Right lobe of liver (tissue), 6 donors: Measurements from ENCODE around the gene LRFN3. TPM values are rescaled to one million over a fixed set of nuclear protein-coding genes. Genes with fewer than 3 reads are reported as not detected.

Experiments
- ATAC-seq, 4 donors: fragments of 200-7000 bp; cut with Tn5 transposase; one replicate each; pipeline ENCODE4 v1.9.1; 2020; ENCODE audit warnings: mild to moderate bottlenecking in 4 of 4, moderate library complexity in 4 of 4
- DNase-seq, 3 donors: peaks; one replicate each; pipeline ENCODE4 v3.0.0-alpha.2; 2020
- H3K27ac ChIP-seq, 3 donors: fragments of 200-600 bp; one replicate each; pipeline ENCODE4 v1.8.0; 2022
- H3K27me3 ChIP-seq, 2 donors: fragments of 200-600 bp; one replicate each; pipeline ENCODE4 v1.8.0; 2022
- H3K36me3 ChIP-seq, 4 donors: fragments of 200-600 bp; sonication (generic) in 1 of 4; one replicate each; pipeline versions ENCODE4 v1.5.1 to v1.8.0; 2017 to 2022; ENCODE audit warnings: control low read depth in 1 of 4
- H3K4me1 ChIP-seq, 4 donors: fragments of 200-600 bp; sonication (generic) in 1 of 4; one replicate each; pipeline versions ENCODE4 v1.5.1 to v1.8.0; 2017 to 2022; ENCODE audit warnings: control low read depth in 1 of 4
- H3K4me3 ChIP-seq, 3 donors: fragments of 200-600 bp; one replicate each; pipeline ENCODE4 v1.8.0; 2022
- H3K9me3 ChIP-seq, 4 donors: fragments of 200-600 bp; sonication (generic) in 1 of 4; one replicate each; pipeline versions ENCODE4 v1.5.1 to v1.8.0; 2017 to 2022; ENCODE audit warnings: control low read depth in 1 of 4
- POLR2A ChIP-seq: fragments of 450-650 bp; IDR thresholded peaks from one replicate; pipeline ENCODE4 v1.6.1; 2017; ENCODE audit warnings: antibody characterized with exemption, mild to moderate bottlenecking
- WGBS: methylation state at CpG from one replicate; pipeline ENCODE4 v1.1.6; 2018; ENCODE audit warnings: low coverage, low lambda C conversion rate; ENCODE audit not compliant: insufficient coverage; ENCODE audit errors: missing lambda C conversion rate; 5-methylcytosine and 5-hydroxymethylcytosine counted together
- intact Hi-C, 2 donors: fragments of 100-400 bp; cut with DNase I; formaldehyde crosslinking; loops; one replicate each; pipeline versions ENCODE4 v1.11.2 to v1.14.1; 2022
- total RNA-seq, 6 experiments: library from RNA; depleted of rRNA in 2 of 6; stranded (reverse); fragments of >200 nt in 2 of 6; fragmentation: NEBNext Ultra II Directional in 3 of 6; extraction: Animal tissue kit (Norgen Biotek cat#: 25700) in 3 of 6; gene quantifications; one replicate each; pipeline versions ENCODE4 v1.1.0 to v1.2.4, GENCODE V29; 2016 to 2023
- TF ChIP-seq, protein P1 (sequence below), 4 donors: fragments of 200-600 bp in 3 of 4; fragments of 450-650 bp in 1 of 4; IDR thresholded peaks; one replicate each; pipeline versions ENCODE4 v1.5.1 to v1.8.0; 2016 to 2022; ENCODE audit warnings: antibody characterized with exemption in 4 of 4, mild to moderate bottlenecking in 2 of 4
- donor health status: DM: no; HTN: yes; CAD: no.
- donor health status: DM: no; HTN: no; CAD: no.
- donor health status: DM: no; HTN: no; CAD: no.
- donor health status: DM: no; HTN: yes; CAD: no.
- donor health status: DM: no; HTN: yes; CAD: no.

LRFN3 gene
- total RNA-seq, 6 experiments from 2014 or later = 5.6 to 8.6 (median 7.0) TPM

DNA sequence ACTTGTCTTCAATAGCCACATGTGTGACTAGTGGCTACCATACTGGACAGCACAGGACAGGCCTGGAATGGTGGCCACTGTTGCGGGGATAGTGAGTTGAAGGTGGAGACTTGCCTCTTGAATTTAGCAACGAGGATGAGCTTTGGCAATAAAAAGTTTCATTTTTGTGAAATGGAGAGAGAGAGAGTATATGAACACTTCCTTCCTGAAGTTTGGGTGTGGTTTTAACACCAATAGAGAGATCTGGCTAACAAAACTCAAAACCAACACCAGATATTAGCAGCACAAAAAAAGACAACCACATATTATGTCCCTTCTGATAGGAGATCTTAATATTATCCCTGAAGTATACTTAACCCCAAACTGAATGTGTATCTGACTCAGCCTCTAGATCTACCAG is 6.3 kb upstream of the LRFN3 start:
- Histone ChIP-seq H3K36me3 (no peaks in the 10 kb centered on the region), H3K27me3 (no peaks in the 10 kb centered on the region), H3K4me1 (peaks cover 0 to 5% (median 2%) of the 10 kb centered on the region in 4 donors), H3K9me3 (no peaks in the 10 kb centered on the region), H3K27ac (no peak overlapping the region), H3K4me3 (no peak overlapping the region)
- no peak for ATAC-seq
- DNase-seq = no peak
- intact Hi-C loops = loop anchor here in 1 of 2 donors (5.0 kb wide), 1 partner anchor 43 kb away; no protein-coding TSS in a partner anchor
- TF ChIP-seq, protein P1, sequence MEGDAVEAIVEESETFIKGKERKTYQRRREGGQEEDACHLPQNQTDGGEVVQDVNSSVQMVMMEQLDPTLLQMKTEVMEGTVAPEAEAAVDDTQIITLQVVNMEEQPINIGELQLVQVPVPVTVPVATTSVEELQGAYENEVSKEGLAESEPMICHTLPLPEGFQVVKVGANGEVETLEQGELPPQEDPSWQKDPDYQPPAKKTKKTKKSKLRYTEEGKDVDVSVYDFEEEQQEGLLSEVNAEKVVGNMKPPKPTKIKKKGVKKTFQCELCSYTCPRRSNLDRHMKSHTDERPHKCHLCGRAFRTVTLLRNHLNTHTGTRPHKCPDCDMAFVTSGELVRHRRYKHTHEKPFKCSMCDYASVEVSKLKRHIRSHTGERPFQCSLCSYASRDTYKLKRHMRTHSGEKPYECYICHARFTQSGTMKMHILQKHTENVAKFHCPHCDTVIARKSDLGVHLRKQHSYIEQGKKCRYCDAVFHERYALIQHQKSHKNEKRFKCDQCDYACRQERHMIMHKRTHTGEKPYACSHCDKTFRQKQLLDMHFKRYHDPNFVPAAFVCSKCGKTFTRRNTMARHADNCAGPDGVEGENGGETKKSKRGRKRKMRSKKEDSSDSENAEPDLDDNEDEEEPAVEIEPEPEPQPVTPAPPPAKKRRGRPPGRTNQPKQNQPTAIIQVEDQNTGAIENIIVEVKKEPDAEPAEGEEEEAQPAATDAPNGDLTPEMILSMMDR (IDR thresholded peaks at IDR 0.05) = no peak
- TF ChIP-seq POLR2A = no peak
- 29% methylated on average over 2 of the region's 2 CpGs for WGBS

DNA sequence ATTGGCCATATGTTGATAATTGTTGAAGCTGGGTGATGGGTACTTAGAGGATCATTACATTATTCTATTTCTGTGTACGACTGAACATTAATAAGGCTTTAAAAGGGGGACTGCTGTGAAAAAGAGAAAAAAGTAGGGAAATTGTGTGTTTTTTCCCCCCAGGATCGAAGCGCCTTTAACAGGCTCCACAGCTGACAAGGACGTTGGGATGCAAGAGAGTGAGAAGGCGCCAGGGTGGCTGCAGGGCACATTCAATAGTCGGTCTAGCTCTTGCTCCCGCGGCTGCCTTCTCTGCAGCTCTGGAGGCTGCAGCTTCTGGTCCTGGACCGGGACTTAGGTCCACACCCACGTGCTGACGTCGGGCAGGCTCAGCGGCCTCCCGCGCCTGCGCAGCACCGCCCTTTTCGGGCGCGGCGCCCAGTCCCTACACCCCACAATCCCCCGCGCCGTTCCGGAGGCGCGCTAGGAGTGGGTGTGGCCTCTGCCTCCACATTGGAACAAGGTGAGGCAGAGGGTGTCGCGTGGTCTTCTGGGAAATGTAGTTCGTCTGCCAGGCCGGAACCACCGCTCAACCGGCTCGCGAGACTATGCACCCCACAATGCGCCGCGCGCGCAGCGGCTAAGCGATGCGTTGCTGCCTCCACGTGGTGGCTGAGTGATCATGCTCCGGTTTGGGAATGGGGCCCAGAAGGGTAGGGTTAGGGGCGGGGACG is 4.9 kb upstream of the LRFN3 start:
- ATAC-seq (peak; percentile 98 to 99 (median 98)), DNase-seq (peak; percentile 99)
- no peaks in the 10 kb centered on the region for H3K27me3 ChIP-seq
- TF ChIP-seq, protein P1 (IDR thresholded peaks at IDR 0.05) = peak; percentile 69 to 96 (median 81)
- TF ChIP-seq POLR2A = peak; percentile 91
- no peaks in the 10 kb centered on the region for H3K9me3 ChIP-seq
- H3K27ac ChIP-seq = peak overlapping the region in 2 of 3 donors; percentile 25 to 37
- WGBS = under 1% methylated on average over 26 of the region's 47 CpGs
- no peaks in the 10 kb centered on the region for H3K36me3 ChIP-seq
- intact Hi-C loops = no loop called here
- no peak overlapping the region for H3K4me3 ChIP-seq
- H3K4me1 ChIP-seq = peaks cover 0 to 15% (median 4%) of the 10 kb centered on the region in 4 donors

DNA sequence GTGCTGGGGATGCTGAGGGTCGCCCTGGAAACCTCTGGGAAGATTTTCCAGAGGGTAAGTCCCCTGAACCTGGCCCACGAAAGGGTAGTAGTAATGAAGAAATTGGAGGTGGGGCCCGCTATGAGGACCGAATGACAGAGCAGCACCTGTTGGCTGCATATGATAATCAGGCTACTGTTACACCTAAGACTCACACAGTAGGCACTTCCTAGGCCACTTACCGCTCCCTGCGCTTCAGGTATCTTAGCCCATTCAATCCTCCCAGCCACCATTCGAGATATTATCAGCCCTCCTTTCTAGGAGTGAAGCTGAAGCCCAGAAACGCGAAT is 4.3 kb upstream of the LRFN3 start:
- TF ChIP-seq, protein P1 (IDR thresholded peaks at IDR 0.05) = peak in 1 of 4 donors; percentile 1
- TF ChIP-seq POLR2A = no peak
- Histone ChIP-seq H3K4me1 (peaks cover 0 to 19% (median 4%) of the 10 kb centered on the region in 4 donors), H3K36me3 (no peaks in the 10 kb centered on the region), H3K27ac (no peak overlapping the region), H3K9me3 (no peaks in the 10 kb centered on the region), H3K4me3 (no peak overlapping the region), H3K27me3 (no peaks in the 10 kb centered on the region)
- WGBS = 0% methylated on average over 2 of the region's 9 CpGs
- intact Hi-C loops = no loop called here
- DNase-seq = no peak
- ATAC-seq = no peak

DNA sequence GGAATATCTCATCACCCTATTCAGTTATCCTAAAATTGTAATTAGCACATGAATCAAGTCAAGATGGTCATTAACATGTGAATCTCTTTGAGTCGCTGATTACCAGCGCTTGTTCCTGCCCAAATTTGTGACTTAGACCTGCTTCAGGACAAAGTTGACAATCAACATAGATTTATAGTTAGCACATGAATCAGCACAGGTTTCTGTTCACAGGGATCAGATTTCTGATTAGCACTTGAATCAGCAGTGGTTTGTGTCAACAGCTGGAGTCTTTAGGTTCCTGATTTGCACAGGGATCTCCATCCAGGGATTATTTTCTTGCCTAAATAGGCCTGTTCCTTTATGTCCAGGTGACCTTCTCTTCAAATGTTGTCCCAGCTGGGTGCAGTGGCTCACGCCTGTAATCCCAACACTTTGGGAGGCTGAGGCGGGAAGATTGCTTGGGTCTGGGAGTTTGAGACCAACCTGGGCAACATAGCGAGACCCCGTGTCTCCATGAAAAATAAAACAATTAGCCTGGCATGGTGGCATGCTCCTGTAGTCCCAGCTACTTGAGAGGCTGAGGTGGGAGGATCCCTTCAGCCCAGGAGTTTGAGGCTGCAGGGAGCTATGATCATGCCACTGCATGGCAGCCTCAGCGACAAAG is 3.8 kb upstream of the LRFN3 start:
- WGBS = 27% methylated on average over 4 of the region's 7 CpGs
- intact Hi-C loops = no loop called here
- ATAC-seq = no peak
- DNase-seq = no peak
- Histone ChIP-seq H3K27ac (no peak overlapping the region), H3K4me3 (no peak overlapping the region), H3K27me3 (no peaks in the 10 kb centered on the region), H3K9me3 (no peaks in the 10 kb centered on the region), H3K4me1 (peaks cover 0 to 25% (median 4%) of the 10 kb centered on the region in 4 donors), H3K36me3 (no peaks in the 10 kb centered on the region)
- TF ChIP-seq POLR2A = no peak
- TF ChIP-seq, protein P1 (IDR thresholded peaks at IDR 0.05) = no peak
